Calu3 (cell line): Measurements from ENCODE around the gene IL1RAPL2. TPM values are rescaled to one million over a fixed set of nuclear protein-coding genes. Genes with fewer than 3 reads are reported as not detected.

Experiments used
- BruUV-seq: library from RNA; stranded (reverse); fragments of 400-500 nt; replicated peaks from 2 replicates; lab custom pipeline; 2021; lab: Mats Ljungman, UMichigan
- CTCF ChIA-PET: fragments of 300-600 bp; sonication (Branson Sonifier 250); formaldehyde crosslinking; loops from one replicate; lab custom pipeline; 2022; ENCODE audit warnings: antibody characterized with exemption; lab: Charles Lee
- DNase-seq: peaks from one replicate; pipeline ENCODE4 v3.0.0; 2022
- H3K27ac Mint-ChIP-seq: one replicate; pipeline ENCODE4 v1.8.0; 2022; ENCODE audit warnings: mixed read lengths; ENCODE audit not compliant: unreplicated experiment
- H3K27me3 Mint-ChIP-seq: one replicate; pipeline ENCODE4 v1.8.0; 2022; ENCODE audit warnings: mixed read lengths; ENCODE audit not compliant: unreplicated experiment
- H3K36me3 Mint-ChIP-seq: one replicate; pipeline ENCODE4 v1.8.0; 2022; ENCODE audit warnings: mild to moderate bottlenecking, moderate library complexity, mixed read lengths; ENCODE audit not compliant: insufficient read depth, unreplicated experiment
- H3K4me1 Mint-ChIP-seq: one replicate; pipeline ENCODE4 v1.8.0; 2022; ENCODE audit warnings: mild to moderate bottlenecking, low read depth, mixed read lengths; ENCODE audit not compliant: unreplicated experiment
- H3K4me3 Mint-ChIP-seq: one replicate; pipeline ENCODE4 v1.8.0; 2022; ENCODE audit warnings: mild to moderate bottlenecking, low read depth, moderate library complexity, mixed read lengths; ENCODE audit not compliant: unreplicated experiment
- H3K9me3 Mint-ChIP-seq: one replicate; pipeline ENCODE4 v1.8.0; 2022; ENCODE audit warnings: low read depth, mixed read lengths; ENCODE audit not compliant: unreplicated experiment
- CTCF ChIP-seq: fragments of 200-600 bp; IDR thresholded peaks from one replicate; pipeline ENCODE4 v1.8.0; 2022; ENCODE audit warnings: antibody characterized with exemption; ENCODE audit not compliant: unreplicated experiment
- intact Hi-C: fragments of 100-400 bp; cut with micrococcal nuclease; formaldehyde crosslinking; loops from one replicate; pipeline ENCODE4 v1.10.0; 2022; ENCODE audit not compliant: unreplicated experiment
- total RNA-seq: library from RNA; stranded (reverse); gene quantifications from 2 replicates; pipeline ENCODE4 v1.2.3, GENCODE V29; 2022

Gene IL1RAPL2
- total RNA-seq, 1 experiment from 2014 or later, result not detected

DNA sequence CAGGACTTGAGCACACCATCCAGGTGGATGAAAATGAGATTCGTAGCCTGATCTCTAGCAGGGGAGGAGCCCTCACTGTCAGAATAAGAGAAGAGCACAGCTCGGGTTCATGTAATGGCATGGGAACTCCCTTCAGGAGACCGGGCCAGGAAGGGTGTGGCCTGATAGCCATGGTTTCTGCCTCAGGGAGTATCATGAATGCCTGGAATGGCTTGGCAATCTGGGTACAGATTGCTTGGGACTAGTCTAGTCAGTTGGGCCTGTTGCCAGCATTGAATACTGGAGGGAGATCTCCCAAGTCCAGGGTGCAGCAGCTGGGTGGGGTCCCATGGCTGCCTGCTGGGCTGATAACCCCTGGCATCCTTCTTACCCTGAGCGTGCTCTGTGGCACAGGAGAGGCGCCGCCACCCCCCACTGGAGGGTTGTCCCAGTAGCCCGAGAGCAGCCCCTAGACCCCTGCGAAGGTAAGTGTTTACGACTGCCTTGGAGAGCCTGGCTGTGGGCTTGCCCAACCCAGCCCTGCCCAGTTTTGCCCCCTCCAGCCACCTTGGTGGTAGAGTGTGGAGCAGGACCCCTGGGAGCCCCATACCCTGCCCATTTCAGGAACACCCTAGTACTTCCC lies 355.7 kb downstream of the IL1RAPL2 start:
- CTCF ChIA-PET, result interaction anchor here (1.0 to 1.7 kb wide), 4 partner anchors 9 to 490 kb away, joined by 3 to 9 read pairs (median 4); no protein-coding TSS in a partner anchor
- H3K27me3 Mint-ChIP-seq, result no peaks in the 10 kb centered on the region
- H3K4me1 Mint-ChIP-seq, result no peaks in the 10 kb centered on the region
- H3K36me3 Mint-ChIP-seq, result no peaks in the 10 kb centered on the region
- TF ChIP-seq CTCF, result no peak
- BruUV-seq, result no TSS peak
- no peak overlapping the region for H3K4me3 Mint-ChIP-seq
- no peaks in the 10 kb centered on the region for H3K9me3 Mint-ChIP-seq
- intact Hi-C loops, result loop anchor here (1.0 to 2.0 kb wide), 2 partner anchors 253 to 355 kb away; partner anchors contain the start of gene IL1RAPL2
- no peak for DNase-seq
- H3K27ac Mint-ChIP-seq, result no peak overlapping the region

DNA sequence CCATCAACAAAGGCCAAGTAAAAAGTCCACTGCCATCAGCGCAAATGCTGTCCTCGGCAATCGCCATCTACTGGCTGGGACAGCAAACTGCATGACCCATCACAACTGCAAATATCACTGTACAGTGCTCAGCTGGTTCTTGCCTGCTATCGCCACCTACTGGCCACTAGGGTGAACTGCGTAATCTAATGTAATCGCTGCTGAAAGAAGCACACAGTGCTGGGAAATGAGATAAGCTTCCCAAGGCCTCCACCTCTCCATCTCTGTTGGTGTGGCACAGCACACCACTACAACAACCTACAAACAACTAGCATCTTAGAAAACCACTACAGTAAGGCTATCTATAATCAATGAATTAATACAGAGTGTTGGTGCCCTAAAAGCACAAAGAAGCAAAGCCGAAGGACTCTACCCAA lies 356.2 kb downstream of the IL1RAPL2 start:
- Mint-ChIP-seq H3K4me1 (no peaks in the 10 kb centered on the region), H3K9me3 (no peaks in the 10 kb centered on the region), H3K4me3 (no peak overlapping the region), H3K27me3 (no peaks in the 10 kb centered on the region), H3K27ac (no peak overlapping the region), H3K36me3 (no peaks in the 10 kb centered on the region)
- CTCF ChIA-PET, result interaction anchor here (0.7 to 1.7 kb wide), 5 partner anchors 9 to 491 kb away, joined by 3 to 9 read pairs (median 4); partner anchors contain the start of gene IL1RAPL2
- intact Hi-C loops, result loop anchor here (1.0 to 2.0 kb wide), 2 partner anchors 254 to 355 kb away; partner anchors contain the start of gene IL1RAPL2
- TF ChIP-seq CTCF, result peak; percentile 94
- peak; percentile 80 for DNase-seq
- no TSS peak for BruUV-seq

- Mint-ChIP-seq H3K27me3 (no peaks in the 10 kb centered on the region), H3K9me3 (no peaks in the 10 kb centered on the region), H3K27ac (no peak overlapping the region), H3K4me1 (no peaks in the 10 kb centered on the region), H3K4me3 (no peak overlapping the region), H3K36me3 (no peaks in the 10 kb centered on the region)
- CTCF ChIA-PET, result no interaction called here
- TF ChIP-seq CTCF, result no peak
- no TSS peak for BruUV-seq
- no peak for DNase-seq
- intact Hi-C loops, result no loop called here
These were observed 363.3 kb downstream of the IL1RAPL2 start for GRCh38 chrX:104929324-104929723.

- intact Hi-C loops, result no loop called here
- Mint-ChIP-seq H3K27ac (no peak overlapping the region), H3K27me3 (no peaks in the 10 kb centered on the region), H3K4me1 (no peaks in the 10 kb centered on the region), H3K4me3 (no peak overlapping the region), H3K36me3 (no peaks in the 10 kb centered on the region), H3K9me3 (no peaks in the 10 kb centered on the region)
- no peak for DNase-seq
- CTCF ChIA-PET, result no interaction called here
- BruUV-seq, result no TSS peak
- TF ChIP-seq CTCF, result no peak
These were observed 369.6 kb downstream of the IL1RAPL2 start for GRCh38 chrX:104935581-104935980.
